OCI-LY1 (cell line): ENCODE data around the gene SMYD2.

Experiments used
- CTCF ChIP-seq: fragments of 200-600 bp; sonication (generic), shearing (Covaris generic); IDR thresholded peaks from 2 replicates; pipeline ENCODE4 v1.5.1; 2017; ENCODE audit warnings: mild to moderate bottlenecking, antibody characterized with exemption, low read length, moderate library complexity, mixed read lengths
- EZH2 ChIP-seq: fragments of 200-600 bp; sonication (generic), shearing (Covaris generic); IDR thresholded peaks from 2 replicates; pipeline ENCODE4 v1.8.0; 2017; ENCODE audit warnings: borderline replicate concordance, mixed run types, mild to moderate bottlenecking, antibody characterized with exemption, low read length, moderate library complexity, mixed read lengths

- no peak for TF ChIP-seq CTCF
- no peak for TF ChIP-seq EZH2
Measured at GRCh38 chr1:214363386-214363785, 82.4 kb downstream of the SMYD2 start.
